Measurements from ENCODE around the gene GLRB.

GRCh38 chr4:157114671-157115070 lies 38.7 kb downstream of the GLRB start:
- TF ChIP-seq CTCF (IDR thresholded peaks at IDR 0.05; ENCODE audit: poor library complexity) (no peak), EZH2 (IDR thresholded peaks at IDR 0.05; ENCODE audit: borderline replicate concordance) (no peak), EZH2phosphoT487 (IDR thresholded peaks at IDR 0.05; ENCODE audit: low read depth, severe bottlenecking, unreplicated experiment) (no peak)

All from hepatocyte (in vitro differentiated cells).